Measurements from ENCODE around the gene LRPAP1.
"Not testable (repeated sequence)": the region's sequence is repeated elsewhere in the genome, so short reads cannot be mapped to it uniquely, and the experiment has no call there.

Gene LRPAP1

GRCh38 chr4:3470244-3471097 is 61.8 kb downstream of the LRPAP1 start:
- DNase-seq: no peak

GRCh38 chr4:3469386-3470243 is 62.6 kb downstream of the LRPAP1 start:
- DNase-seq: no peak

GRCh38 chr4:3468804-3469203 is 63.4 kb downstream of the LRPAP1 start:
- DNase-seq: no peak

GRCh38 chr4:3468154-3468553 is 64.1 kb downstream of the LRPAP1 start:
- DNase-seq: no peak

DNA sequence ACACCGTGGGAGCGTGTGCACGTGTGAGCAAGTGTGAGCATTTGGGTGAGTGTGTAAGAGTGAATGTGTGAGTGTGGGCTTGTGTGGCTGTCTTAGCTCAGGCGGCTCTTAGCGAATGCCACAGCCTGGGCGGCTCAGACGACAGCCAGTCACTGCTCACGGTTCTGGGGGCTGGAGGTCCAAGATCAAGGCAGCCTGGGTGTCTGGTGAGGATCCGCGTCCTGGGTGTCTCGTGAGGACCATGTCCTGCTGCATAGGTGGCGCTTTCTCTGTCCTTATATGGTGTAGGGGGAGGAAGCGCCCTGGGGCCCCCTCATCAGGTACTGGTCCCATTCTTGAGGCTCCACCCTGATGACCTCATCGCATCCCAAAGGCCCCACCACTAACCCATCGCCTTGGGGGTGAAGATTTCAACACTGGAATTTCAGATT is 64.6 kb downstream of the LRPAP1 start:
- DNase-seq: no peak

GRCh38 chr4:3466691-3467600 is 65.3 kb downstream of the LRPAP1 start:
- DNase-seq: no peak

DNA sequence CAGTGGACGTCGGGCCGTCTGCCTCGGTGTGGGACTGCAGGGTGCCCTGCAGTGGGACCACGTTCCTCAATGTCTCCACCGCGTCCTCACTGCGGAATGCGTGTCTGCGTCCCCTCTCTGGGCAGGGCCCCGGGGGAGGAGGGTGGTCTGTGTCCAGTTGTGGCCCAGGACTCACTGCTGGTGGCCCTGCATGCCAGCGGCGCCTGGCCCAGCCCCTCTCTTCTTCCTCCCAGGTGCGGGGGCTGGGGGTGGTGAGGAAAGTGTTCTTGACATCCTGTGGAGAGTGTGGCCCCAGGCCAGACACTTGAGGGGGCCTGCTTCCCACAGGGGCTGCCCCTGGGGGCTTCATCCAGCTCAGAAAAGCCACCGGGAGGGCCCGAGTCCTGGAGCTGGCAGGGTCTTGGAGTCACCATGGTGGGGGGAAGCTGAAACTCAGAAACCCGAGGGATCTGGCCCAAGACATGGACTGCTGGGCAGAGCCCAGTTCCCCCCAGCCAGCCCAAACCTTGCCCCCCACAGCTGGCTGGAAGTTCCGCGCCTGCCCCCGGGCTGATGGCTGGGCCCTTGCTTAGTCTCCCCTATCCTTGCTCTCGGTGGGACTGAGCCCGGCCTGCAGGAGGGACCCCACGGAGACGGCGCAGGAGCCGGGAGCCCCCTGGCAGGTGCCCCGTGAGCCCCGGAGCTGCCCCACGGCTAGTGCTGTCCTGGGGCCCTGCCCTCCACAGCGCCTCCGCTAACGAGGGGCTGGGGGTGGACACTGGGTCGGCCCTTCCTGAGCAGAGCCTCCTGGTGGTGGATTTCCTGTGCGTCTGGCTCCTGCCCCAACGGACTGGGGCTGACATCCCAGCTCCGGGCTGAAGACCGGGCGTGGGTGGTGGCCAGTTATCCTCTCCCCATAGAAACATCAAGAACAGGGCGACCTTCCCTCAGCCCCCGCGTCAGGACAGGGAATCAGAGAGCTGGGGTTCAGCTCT is 66.2 kb downstream of the LRPAP1 start:
- DNase-seq: no peak

DNA sequence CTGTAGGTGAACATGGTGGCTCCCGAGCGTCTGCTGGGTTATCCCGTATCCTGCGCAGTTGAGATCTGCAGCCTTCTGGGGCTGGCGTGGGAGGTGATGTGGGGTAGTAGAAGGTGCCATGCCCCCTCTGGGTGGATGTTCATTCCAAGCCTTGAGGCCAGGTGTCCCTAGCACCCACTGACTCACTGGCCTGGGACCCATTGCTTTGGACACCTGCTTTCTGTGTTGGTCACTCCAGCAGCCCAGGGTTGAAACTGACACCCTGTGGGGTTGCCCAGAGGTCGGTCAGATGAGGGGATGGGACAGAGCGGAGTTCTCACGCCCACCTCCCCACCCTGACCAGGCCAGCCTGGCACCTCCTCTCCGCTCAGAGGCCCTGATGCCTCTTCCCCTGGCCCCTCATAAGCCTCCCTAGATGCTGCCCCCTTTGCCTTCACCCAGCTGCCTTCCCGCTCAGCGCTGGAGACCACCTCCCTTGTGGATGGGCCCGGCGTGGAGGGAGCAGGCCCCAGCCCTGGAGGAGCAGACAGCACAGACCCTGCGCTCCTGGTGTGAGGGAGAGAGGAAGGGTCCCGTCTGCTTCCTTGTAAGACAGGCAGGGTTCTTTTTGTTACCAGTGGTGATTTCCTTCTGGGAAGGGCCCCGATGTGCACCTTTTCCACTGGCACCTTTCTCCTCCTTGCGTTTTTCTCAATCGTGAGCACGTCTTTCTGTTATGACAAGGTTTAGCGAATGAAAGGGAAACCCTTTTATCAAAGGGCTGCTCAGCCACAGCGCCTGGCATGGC is 67.1 kb downstream of the LRPAP1 start:
- DNase-seq: no peak

- DNase-seq: no peak
These were observed 67.8 kb downstream of the LRPAP1 start for GRCh38 chr4:3464349-3464905.

GRCh38 chr4:3463556-3464348 is 68.5 kb downstream of the LRPAP1 start:
- no peak for DNase-seq

DNA sequence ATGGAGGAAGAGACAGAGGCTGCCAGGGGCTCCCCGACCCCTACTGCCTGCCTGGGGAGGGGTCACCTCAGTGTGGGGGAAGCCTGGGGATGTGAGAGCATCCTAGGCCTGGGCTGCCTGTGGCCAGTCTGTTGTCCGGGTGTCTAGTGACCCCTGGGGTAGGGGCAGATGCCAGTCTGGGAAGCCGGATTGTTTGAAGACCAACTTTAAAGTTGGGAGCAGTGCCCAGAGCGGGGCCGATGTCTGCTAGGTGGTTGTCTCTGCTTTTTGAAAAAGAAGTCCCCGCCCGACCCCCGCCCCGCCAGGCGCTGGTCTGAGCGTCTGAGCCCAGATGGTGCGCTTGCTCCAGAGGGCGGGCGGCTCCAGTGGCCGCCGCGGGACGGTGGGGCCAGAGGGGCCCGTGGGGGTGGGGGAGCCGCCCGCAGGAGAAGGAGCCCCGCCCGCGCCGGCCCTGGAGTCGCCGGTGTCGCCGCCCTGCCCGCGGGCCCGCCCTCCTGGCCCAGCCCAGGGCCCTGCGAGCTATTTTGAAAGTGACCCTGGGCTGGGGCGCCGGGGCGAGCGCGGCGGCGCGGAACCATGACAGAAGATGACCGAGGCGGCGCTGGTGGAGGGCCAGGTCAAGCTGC is 69.3 kb downstream of the LRPAP1 start, which contains the start of gene DOK7:
Gene DOK7, plus strand, starts transcription at position 517 of the 626 bp plus-strand sequence. Its CDS starts 70 bp downstream, at position 587.
- no peak for DNase-seq

DNA sequence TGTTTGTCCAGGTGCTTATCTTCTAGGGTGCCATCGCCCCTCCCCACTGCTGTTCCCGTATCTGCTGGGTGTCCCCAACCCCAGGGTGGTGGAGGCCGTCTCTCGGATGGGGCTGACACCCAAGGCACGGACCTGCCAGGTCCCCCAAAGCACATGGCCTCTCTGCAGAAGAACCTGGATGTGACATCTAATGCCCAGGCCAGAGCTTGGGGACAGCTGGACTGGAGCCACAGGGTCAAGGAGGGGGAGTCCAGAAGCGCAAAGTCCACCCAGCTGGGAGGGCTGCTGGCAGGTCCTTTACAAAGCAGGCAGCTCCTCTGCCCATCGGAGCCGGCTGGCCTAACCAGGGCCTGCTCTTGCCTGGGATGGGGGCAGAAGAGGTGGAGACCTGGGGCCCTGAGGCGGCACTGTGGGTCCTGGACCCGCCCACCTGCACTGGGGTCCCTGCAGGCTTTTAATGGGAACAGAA is 69.9 kb downstream of the LRPAP1 start:
- no peak for DNase-seq

DNA sequence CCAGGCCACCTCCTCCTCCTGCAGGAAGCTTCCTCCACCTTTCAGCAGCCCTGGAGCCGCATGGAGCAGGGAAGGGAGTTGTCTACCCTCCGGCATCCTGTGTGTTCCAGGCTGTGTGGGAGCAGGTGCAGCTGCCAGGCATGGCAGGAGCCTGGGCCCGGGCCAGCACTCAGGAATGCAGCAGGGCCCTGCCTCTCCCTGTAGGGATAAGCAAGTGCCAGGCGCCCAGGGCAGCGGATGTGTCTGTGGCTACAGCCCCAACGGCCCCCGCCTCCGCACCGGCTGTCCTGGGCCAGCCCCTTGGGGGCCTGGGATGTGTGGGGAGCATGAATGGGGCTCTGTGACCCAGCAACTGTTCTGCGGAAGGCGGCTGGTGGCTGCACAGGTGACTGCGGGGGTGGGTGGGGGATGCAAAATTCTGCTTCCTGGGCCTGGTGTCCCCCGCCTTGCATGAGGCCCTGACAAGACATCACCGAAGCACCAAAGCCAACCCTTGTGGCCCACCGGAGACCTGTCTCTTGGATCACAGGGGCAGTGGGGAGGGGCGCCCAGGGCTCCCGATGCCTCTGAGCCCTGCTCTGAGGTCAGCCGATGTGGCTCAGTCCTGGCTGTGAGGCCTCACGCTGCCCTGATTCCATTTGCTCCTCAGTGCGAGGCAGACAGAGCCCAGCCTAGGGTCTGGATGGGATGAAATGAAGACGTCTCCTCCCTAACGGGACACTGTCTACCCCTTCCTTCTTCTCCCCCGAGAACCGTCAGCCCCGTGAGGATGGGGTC is 70.5 kb downstream of the LRPAP1 start:
- no peak for DNase-seq

GRCh38 chr4:3460926-3461325 is 71.3 kb downstream of the LRPAP1 start:
- DNase-seq: no peak

DNA sequence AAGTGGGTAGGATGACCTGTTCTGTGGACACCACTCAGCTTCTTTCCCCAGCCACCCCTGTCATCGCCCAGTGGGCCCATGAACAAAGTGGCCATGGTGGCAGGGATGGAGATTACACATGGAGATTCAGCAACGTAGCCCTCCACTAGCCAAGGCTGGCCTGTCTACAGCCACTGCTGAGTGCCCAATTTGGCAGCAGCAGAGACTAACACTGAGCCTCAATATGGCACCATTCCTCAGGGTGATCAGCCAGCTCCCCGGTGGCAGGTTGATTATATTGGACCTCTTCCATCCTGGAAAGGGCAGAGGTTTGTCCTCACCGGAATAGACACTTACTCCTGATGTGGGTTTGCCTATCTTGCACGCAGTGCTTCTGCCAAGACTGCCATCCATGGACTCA is 73.1 kb downstream of the LRPAP1 start:
- DNase-seq: not testable (repeated sequence)

DNA sequence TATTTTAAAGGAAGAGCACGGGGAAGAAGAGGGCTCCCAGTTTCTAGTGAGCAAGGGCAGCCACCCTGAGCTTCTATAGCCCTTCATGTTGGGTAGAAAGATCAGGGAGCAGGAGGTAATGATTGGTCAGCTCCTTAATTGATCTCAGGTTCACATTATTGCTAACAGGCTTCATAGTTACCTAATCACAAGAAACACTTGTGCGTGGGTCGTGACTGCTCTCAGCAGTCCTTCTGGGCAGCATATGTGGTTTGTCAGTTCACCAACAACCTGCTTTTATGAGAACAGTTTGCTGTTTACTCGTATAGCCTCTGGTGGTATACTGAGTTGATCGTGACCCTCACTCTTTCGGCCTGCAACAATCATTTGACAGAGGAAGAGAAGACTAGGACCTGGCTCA is 73.9 kb downstream of the LRPAP1 start:
- no peak for DNase-seq

DNA sequence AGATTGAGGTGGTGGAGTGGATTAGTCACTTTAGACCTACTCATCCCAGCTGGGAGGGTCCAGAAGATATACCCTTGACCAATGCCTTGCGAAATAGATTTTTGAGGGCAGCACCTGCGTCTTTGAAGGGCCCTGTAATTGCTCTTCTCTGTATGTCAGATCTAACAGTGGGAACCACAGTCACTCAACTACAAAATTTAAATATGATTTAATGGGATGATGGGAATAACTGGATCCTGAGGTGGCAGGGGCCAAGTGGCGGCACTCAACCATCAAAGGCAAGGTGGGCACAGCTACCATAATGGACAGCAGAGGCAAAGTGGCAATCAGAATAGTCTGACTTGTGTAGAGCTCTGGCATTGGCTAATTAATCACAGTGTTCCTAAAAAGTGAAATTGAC is 76.6 kb downstream of the LRPAP1 start:
- not testable (repeated sequence) for DNase-seq

Data from activated effector memory CD4-positive, alpha-beta T cell treated with Interleukin-2 at 50 U/mL for 16 hours (primary cell).